Fibroblast of mammary gland (primary cell): ENCODE measurements around the gene CCDC127.
"Not testable (repeated sequence)": the region's sequence is repeated elsewhere in the genome, so short reads cannot be mapped to it uniquely, and the experiment has no call there.

Source experiments
- DNase-seq: peaks from one replicate; pipeline ENCODE4 v3.0.0-alpha.2; 2010; ENCODE audit warnings: low read depth
- H3K4me3 ChIP-seq: 2 replicates; pipeline ENCODE4 v1.5.1; 2011; ENCODE audit warnings: low read depth, mild to moderate bottlenecking, low read length, moderate library complexity; ENCODE audit not compliant: control insufficient read depth
- CTCF ChIP-seq: conservative IDR thresholded peaks from 2 replicates; pipeline ENCODE4 v1.5.1; 2011; ENCODE audit warnings: low read depth, low read length, inconsistent platforms; ENCODE audit not compliant: control insufficient read depth, insufficient read depth

CCDC127 gene, protein sequence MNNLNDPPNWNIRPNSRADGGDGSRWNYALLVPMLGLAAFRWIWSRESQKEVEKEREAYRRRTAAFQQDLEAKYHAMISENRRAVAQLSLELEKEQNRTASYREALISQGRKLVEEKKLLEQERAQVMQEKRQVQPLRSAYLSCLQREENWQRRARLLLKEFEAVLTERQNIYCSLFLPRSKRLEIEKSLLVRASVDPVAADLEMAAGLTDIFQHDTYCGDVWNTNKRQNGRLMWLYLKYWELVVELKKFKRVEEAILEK

DNA sequence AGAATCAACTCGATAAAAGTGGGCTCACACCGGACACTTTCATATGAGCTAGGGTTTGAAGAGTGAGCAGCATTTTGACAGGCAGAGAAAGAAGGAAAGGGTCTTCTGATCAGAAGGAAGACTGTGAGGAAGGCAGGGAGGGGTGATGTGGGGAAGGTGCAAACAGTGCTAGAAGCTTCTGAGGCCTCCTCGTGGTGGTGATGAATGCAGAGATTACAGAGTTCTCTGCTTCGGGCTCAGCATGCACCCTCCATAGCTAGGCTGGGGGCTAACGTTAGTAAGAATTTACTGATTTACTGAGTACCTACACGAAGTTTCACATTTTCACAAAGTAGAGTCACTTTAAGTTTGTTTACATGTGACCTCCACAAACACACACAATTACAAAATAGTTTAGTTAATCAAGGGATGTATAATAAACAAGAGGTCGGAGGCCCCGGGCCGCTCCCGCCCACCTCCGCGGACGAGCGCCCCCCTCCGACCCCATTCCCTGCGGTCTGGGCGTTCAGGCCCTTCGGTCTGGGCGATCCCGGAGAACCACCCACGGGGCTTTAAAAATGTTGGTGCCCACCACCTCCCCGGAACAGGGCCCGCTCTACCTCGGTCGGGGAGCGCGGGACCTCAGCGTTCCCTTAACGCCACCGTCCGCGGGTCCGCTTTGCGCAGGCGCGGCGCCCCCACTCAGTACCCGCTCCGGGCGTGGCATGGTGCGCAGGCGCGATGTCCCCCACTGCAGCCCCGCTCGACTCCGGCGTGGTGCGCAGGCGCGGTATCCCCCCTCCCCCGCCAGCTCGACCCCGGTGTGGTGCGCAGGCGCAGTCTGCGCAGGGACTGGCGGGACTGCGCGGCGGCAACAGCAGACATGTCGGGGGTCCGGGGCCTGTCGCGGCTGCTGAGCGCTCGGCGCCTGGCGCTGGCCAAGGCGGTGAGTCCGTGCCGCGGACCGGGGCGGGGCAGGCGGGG, at the start of gene CCDC127, which contains the start of gene SDHA:
TSS of gene CCDC127 (minus strand) at position 660 of the 963 bp plus-strand sequence. CDS start 1,304 bp downstream, outside the sequence.
TSS of gene SDHA (plus strand) at position 827 of the 963 bp plus-strand sequence. CDS start at position 863, 36 bp downstream.
- peak within 1 kb of the TSS; percentile 80 for H3K4me3 ChIP-seq
- peak; percentile 83 for DNase-seq
- peak; percentile 19 for TF ChIP-seq CTCF

GRCh38 chr5:267716-268115, 49.8 kb upstream of the CCDC127 start:
- no peak overlapping the region for H3K4me3 ChIP-seq
- no peak for TF ChIP-seq CTCF
- DNase-seq, result no peak

GRCh38 chr5:266311-267026, 48.5 kb upstream of the CCDC127 start:
- DNase-seq, result peak; percentile 48
- not testable (repeated sequence) for H3K4me3 ChIP-seq

GRCh38 chr5:264338-264737, 46.4 kb upstream of the CCDC127 start:
- TF ChIP-seq CTCF, result no peak
- H3K4me3 ChIP-seq, result no peak overlapping the region

GRCh38 chr5:263275-263974, 45.5 kb upstream of the CCDC127 start:
- DNase-seq, result peak; percentile 97
- H3K4me3 ChIP-seq, result not testable (repeated sequence)

More at GRCh38 chr5:264338-264737, 46.4 kb upstream of the CCDC127 start:
- DNase-seq, result no peak

DNA sequence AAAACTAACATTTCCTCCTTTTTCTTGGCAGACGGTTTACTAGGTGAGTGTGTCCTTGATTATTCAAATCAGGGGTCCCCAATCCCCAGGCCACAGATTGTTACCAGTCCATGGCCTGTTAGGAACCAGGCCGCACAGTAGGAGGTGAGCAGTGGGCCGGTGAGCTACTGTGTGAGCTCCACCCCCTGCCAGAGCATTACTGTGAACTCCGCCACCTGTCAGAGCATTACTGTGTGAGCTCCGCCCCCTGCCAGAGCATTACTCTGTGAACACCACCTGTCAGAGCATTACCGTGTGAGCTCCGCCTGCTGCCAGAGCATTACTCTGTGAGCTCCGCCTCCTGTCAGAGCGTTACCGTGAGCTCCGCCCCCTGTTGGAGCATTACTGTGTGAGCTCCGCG, 39.2 kb upstream of the CCDC127 start:
- DNase-seq, result no peak
- TF ChIP-seq CTCF, result no peak
- H3K4me3 ChIP-seq, result no peak overlapping the region

DNA sequence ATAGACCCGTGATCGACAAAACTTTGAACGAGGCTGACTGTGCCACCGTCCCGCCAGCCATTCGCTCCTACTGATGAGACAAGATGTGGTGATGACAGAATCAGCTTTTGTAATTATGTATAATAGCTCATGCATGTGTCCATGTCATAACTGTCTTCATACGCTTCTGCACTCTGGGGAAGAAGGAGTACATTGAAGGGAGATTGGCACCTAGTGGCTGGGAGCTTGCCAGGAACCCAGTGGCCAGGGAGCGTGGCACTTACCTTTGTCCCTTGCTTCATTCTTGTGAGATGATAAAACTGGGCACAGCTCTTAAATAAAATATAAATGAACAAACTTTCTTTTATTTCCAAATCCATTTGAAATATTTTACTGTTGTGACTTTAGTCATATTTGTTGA, 38.4 kb upstream of the CCDC127 start:
- DNase-seq, result not testable (repeated sequence)

GRCh38 chr5:255116-255515, 37.2 kb upstream of the CCDC127 start:
- DNase-seq, H3K4me3 ChIP-seq: not testable (repeated sequence)

More for the DNA sequence above, 38.4 kb upstream of the CCDC127 start:
- not testable (repeated sequence) for H3K4me3 ChIP-seq

GRCh38 chr5:254322-254721, 36.4 kb upstream of the CCDC127 start:
- DNase-seq, H3K4me3 ChIP-seq: not testable (repeated sequence)
